Stimulated activated CD4-positive, alpha-beta T cell treated with anti-CD3 and anti-CD28 coated beads, Interleukin-4, amount 100 ng/mL, for 48 hours (primary cell): ENCODE data around the gene DRD4.

Experiments
- DNase-seq, 2 donors: peaks; one replicate each; pipeline ENCODE4 v3.0.0-alpha.2; 2020; ENCODE audit warnings: low read depth in 2 of 2

DRD4 gene

DNA sequence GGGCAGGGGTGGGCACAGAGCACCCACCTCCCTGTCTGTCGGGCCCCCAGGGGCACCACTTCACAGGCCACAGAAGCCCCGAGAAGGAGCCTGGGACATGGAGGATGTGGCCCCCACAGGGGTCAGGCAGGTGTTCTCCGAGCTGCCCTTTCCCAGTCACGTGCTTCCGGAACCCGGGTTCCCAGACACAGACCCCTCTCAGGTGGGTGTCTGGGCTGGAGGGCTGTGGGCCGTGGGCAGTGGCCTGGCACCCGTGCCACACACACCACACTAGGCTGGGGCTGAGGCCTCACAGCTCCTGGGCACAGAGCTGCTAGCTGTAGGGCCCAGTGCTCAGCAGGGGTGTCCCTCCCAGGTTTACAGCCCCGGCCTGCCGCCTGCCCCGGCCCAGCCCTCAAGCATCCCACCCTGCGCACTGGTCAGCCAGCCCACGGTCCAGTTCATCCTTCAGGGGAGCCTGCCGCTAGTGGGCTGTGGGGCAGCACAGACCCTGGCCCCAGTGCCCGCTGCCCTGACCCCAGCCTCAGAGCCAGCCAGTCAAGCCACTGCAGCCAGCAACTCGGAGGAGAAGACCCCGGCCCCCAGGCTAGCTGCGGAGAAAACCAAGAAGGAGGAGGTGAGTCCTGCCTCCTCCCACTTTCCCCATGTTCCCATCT lies 26.8 kb upstream of the DRD4 start:
- DNase-seq = no peak

- no peak for DNase-seq
Measured at GRCh38 chr11:611001-611996, 25.8 kb upstream of the DRD4 start.

- DNase-seq = no peak
Measured at GRCh38 chr11:612201-612960, 24.7 kb upstream of the DRD4 start.

DNA sequence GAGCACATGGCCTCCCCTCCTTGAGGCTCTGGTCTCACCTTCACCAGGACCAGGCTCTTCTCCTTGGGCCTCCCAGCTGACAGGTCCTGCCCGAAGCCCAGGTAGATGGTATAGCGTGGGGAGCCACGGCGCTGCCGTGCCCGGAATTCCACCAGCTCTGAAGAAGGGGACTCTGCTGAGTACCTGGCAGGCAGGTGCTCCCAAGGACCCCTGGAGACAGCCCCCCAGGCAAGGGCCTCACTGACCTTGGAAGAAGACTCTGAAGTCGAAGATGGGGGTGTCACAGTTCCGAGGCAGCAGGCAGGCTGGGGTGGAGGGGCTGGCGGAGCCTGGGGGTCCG lies 24.1 kb upstream of the DRD4 start:
- no peak for DNase-seq

DNA sequence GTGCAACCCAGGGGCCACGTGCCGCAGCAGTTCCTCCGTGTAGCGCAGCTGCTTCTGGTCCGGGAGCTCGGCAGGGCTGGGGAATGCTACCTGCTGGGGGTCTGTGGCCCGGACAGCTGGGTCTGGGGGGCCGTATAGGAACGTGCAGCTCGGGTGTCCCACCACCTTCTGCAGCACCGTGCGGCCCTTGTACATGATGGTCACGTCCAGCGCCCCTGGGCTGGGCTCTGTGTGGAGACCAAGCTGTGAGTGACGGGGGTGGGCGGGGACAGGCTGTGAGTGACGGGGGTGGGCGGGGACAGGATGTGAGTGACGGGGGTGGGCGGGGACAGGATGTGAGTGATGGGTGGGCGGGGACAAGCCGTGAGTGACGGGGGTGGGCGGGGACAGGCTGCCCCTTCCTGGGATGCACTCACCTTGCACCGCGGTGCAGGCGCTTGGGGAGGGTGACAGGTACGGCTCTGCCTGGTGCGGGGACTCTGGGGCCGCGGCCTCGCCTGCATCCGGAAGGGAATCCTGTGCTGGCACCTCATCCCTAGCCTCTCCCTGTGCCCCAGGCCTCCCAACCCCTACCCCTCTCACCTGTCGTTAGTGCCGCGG lies 23.6 kb upstream of the DRD4 start:
- peak; percentile 76 to 81 for DNase-seq

GRCh38 chr11:614021-614622 lies 22.9 kb upstream of the DRD4 start:
- no peak for DNase-seq

- no peak for DNase-seq
Measured at GRCh38 chr11:614623-615503, 22.2 kb upstream of the DRD4 start.

- peak; percentile 76 to 86 for DNase-seq
Measured at GRCh38 chr11:615504-616319, 21.4 kb upstream of the DRD4 start, which contains the start of gene IRF7. Gene IRF7, minus strand, starts transcription at chr11:615950. Its CDS starts 586 bp downstream, at chr11:615364.

DNA sequence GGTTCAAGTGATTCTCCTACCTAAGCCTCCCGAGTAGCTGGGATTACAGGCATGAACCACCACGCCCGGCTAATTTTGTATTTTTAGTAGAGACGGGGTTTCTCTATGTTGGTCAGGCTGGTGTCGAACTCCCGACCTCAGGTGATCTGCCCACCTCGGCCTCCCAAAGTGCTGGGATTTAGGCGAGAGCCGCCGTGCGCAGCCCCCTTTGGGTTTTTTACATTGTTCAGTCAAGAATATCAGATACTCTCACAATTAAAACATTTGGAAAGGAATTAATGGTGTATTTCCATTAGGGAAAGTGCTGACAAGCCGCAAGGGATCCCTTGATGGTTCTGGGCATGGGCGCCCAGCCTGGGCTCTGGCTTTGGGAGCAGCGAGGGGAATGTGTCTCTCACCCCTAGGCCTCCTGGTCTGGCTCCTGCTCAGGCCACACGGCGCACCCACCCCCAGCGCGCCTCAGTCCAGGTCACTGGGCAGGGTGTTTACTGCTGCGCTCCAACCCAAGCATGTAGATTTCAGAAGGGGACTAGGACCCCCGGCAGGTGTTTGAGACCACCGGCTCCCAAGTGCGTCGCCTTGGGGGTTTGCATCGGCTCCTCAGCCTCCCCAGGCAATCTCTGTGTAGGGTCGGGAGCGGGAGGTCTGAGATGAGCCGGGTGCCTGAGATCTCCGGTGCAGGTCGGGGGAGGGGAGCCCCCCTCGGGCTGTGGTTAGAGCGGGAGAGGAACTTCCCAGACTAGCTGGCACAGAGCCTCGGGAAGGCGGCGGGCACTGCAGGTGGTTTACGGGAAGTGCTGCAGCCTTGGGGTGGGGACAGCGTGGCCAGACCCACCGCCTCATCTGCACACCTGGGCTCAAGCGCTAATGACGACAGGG lies 20.5 kb upstream of the DRD4 start:
- no peak for DNase-seq

DNA sequence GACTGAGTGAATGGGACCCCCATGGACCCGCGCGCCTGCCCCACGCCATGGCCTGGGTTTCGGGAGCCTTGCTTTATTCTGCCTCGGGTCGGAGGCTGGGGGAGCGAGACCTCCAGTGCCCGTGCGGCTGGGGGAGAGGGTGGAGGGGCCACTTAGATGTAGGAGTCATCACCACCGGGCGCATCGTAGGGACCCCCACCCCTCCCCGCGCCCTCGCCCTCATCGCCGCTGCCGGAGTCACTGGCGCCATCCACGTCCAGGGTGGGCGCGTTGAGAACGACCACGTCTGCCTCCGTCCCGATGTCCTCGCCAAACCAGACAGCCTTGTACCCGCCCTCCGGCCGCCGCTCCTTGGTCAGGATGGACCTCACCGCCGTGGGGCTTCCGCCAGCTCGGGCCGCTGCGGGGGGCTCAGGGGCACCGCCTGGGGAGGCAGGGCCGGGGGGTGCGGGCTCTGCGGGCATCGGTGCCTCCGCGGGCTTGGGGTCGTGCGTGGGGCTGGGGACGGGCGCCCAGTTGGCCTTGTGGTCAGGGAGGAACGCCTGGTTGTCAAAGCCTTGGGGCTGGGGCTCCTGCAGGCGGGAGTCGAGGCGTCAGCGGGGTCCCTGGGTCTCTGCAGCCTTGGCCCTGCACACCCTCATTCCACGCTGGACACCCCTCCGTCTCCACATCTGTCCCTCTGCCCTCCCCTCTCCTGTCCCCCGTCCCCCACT lies 19.7 kb upstream of the DRD4 start:
- DNase-seq = no peak

GRCh38 chr11:617912-618682 lies 19.0 kb upstream of the DRD4 start:
- no peak for DNase-seq

GRCh38 chr11:618856-619627 lies 18.0 kb upstream of the DRD4 start:
- DNase-seq = no peak

DNA sequence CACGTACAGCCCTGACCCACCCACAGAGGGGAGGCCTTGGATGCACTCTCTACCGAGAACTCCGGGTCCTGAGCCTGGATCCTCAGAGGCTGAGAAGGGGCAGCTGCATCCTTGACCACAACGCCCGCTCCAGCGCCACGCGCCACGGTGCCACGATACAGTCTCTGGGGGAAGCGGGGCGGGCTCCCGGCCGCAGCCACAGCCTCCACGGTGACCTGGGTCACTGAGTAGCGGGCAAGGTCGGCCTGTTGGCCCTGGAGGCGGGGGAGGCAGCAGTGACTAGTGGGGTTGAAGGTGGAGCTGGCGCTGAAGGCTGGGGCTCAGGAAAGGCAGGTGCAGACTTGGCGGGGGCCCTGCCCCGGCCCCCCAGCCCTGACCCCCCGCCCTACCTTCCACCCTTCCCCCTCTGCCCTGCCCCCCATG lies 17.4 kb upstream of the DRD4 start:
- no peak for DNase-seq

DNA sequence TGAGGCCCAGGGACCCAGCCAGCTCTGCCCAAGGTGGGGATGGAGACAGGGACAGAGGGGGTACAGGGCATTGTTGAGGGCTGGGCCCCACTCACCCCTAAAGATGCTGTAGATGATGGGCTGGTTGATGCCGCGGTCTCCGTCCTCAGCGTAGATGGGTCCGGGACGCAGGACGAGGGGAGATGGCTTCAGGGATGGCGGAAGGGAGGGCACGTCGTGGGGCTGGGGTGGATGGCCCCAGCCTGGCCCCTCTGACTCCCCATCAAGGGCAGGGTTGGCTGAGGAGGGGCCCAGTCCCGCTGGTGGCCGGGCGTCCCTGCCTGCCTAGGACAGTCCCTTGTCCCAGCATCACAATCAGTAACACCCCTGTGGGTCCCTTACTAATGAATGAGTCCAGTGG lies 16.9 kb upstream of the DRD4 start:
- no peak for DNase-seq

DNA sequence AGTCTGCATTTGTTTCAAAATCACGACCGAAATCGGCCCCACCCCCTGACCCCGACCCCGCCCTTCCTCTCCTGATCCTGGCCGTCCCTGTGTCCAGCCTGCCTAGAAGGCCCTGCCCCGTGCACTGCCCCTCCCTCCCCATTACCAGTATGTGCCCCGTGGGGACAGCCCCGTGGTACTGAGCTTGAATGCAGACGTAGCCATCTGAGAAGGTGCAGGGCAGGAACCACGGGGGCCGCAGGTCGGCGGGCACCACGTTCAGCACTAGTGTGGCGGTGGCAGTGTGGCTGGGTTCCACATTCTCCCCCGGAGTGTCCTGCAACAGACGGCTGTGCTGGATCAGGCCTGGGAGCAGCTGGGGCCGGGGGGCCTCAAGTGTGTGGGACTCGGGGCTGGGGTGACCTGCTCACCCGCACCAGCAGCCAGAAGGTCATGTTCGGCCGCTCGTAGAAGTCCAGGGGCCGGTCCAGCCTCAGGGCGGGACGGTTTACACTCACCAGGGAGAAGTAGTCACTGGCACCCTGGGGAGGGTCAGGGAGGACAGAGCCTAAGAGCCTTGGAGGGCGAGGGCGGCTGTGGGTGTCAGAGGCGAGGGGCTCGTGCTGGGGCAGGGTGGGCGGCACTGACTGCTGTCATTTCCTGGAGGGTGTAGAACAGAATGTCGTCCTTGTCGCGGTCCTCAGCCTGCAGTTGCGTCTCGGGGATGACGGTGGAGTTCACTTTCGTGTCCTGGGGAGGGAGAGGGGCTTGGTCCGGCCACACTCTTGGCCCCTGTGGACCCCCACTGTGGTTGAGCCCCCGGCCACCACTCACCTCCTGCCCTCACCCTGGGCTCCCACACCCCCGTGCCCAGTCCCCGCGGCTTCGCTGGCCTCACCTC lies 15.9 kb upstream of the DRD4 start:
- no peak for DNase-seq
